GM12892 (cell line): ENCODE data around the gene RNPEPL1.

Source experiments
- POLR2A ChIP-seq: IDR thresholded peaks from 2 replicates; pipeline ENCODE4 v1.6.1; 2011; ENCODE audit warnings: low read depth, low read length, control low read depth
- POLR2AphosphoS5 ChIP-seq: IDR thresholded peaks from 2 replicates; pipeline ENCODE4 v1.6.1; 2011; ENCODE audit warnings: low read depth, low read length, control low read depth

DNA sequence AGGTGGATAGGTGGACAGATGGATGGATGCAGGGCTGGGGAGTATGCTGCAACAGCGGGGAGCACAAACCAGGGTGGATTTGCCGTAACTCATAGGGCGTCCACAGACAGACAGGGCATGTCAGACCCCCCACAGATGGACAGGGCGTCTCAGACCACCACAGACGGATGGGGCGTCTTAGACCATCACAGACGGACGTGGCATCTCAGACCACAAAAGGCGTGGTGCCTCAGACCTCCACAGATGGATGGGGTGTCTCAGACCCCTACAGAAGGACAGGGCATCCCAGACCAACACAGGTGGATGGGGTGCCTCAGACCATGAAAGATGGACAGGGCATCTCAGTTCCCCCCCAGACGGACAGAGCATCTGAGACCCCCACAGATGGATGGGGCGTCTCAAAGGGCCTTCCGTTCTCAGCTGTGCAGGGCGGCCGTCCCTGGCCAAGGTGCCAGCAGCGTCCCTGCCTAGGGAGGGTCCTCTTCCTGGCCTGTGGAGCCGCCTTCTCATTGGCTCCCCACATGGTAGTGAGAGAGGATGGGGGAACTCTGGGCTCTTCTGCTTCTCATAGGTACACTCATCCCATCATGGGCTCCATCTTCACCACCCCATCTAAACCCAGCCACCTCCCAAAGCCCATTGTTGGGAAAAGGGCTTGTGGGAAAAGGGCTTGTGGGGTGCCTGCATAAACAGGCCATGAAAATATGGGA is 12.6 kb upstream of the RNPEPL1 start:
- TF ChIP-seq POLR2A, result no peak
- TF ChIP-seq POLR2AphosphoS5, result no peak
